Skeletal muscle satellite cell (primary cell): ENCODE data around the gene SLC45A2.

Experiments used
- H3K27me3 ChIP-seq: 2 replicates; pipeline ENCODE4 v1.7.0; 2013; ENCODE audit warnings: low read length; ENCODE audit not compliant: control insufficient read depth, insufficient read depth
- H3K36me3 ChIP-seq: 2 replicates; pipeline ENCODE4 v1.7.0; 2013; ENCODE audit warnings: mild to moderate bottlenecking, control low read depth, low read length; ENCODE audit not compliant: insufficient read depth
- H3K4me1 ChIP-seq: 2 replicates; pipeline ENCODE4 v1.7.0; 2013; ENCODE audit warnings: low read length; ENCODE audit not compliant: control insufficient read depth, insufficient read depth
- H3K4me2 ChIP-seq: 2 replicates; pipeline ENCODE4 v1.7.0; 2013; ENCODE audit warnings: mild to moderate bottlenecking, low read length
- H3K4me3 ChIP-seq: 2 replicates; pipeline ENCODE4 v1.7.0; 2013; ENCODE audit warnings: low read length
- H3K9ac ChIP-seq: 2 replicates; pipeline ENCODE4 v1.7.0; 2013; ENCODE audit warnings: mild to moderate bottlenecking, low read depth, low read length, moderate library complexity
- H3K9me3 ChIP-seq: replicated peaks from 2 replicates; pipeline ENCODE4 v1.7.0; 2013; ENCODE audit warnings: mild to moderate bottlenecking, control low read depth, low read length

SLC45A2 gene

GRCh38 chr5:33984178-33984577, 315 bp downstream of the SLC45A2 start:
- Histone ChIP-seq H3K4me2 (no peak overlapping the region), H3K9ac (no peak overlapping the region), H3K4me3 (no peak overlapping the region), H3K27me3 (no peaks in the 10 kb centered on the region), H3K9me3 (no peaks in the 10 kb centered on the region), H3K36me3 (peaks cover 16% of the 10 kb centered on the region), H3K4me1 (peaks cover 3% of the 10 kb centered on the region)

DNA sequence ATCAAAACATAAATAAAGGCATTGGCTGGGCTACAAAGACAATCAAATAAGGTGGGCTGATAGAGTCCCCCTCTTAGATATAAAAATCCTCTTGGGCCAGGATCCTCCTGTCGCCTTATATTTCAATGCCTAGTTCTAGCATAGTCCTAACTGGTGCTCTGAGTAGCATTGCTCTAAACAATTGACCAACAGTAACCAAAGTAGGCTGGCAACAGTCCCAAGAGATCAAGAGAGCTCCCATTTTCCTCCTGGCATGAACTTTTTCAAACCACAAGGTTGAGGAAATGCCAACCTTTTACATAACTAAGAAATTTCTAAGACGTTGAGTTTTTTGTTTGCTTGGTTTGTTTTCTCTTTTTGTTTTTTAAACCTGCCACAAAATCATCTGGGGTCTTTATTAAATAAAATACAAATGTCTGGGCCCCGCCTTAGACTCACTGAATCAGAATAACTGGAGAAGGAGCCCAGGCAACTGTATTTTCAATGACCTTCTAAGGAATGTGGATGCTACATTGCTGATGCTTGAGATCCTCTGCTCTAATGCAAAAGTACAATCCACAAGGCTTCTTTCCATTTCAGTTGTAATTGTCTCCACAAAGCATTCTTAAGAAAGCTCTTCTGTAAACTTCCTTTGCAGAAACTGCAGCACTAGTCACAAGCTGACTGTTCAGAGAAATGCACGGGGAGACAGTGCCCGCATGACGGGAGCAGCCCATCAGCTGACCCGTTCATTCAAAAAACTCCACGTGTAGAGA, 2.9 kb downstream of the SLC45A2 start:
- Histone ChIP-seq H3K36me3 (no peaks in the 10 kb centered on the region), H3K4me3 (no peak overlapping the region), H3K9ac (no peak overlapping the region), H3K4me1 (peaks cover 3% of the 10 kb centered on the region), H3K9me3 (no peaks in the 10 kb centered on the region), H3K27me3 (no peaks in the 10 kb centered on the region), H3K4me2 (no peak overlapping the region)

- Histone ChIP-seq H3K36me3 (no peaks in the 10 kb centered on the region), H3K4me2 (no peak overlapping the region), H3K9ac (no peak overlapping the region), H3K4me1 (peaks cover 3% of the 10 kb centered on the region), H3K27me3 (peaks cover 1% of the 10 kb centered on the region), H3K4me3 (no peak overlapping the region), H3K9me3 (no peaks in the 10 kb centered on the region)
Measured at GRCh38 chr5:33980030-33980429, 4.5 kb downstream of the SLC45A2 start.

GRCh38 chr5:33978306-33978705, 6.2 kb downstream of the SLC45A2 start:
- no peaks in the 10 kb centered on the region for H3K4me1 ChIP-seq
- no peaks in the 10 kb centered on the region for H3K9me3 ChIP-seq
- no peaks in the 10 kb centered on the region for H3K36me3 ChIP-seq
- H3K9ac ChIP-seq, result no peak overlapping the region
- H3K4me2 ChIP-seq, result no peak overlapping the region
- no peak overlapping the region for H3K4me3 ChIP-seq
- H3K27me3 ChIP-seq, result peaks cover 9% of the 10 kb centered on the region

GRCh38 chr5:33976307-33976706, 8.2 kb downstream of the SLC45A2 start:
- Histone ChIP-seq H3K4me2 (no peak overlapping the region), H3K9ac (no peak overlapping the region), H3K9me3 (no peaks in the 10 kb centered on the region), H3K4me1 (no peaks in the 10 kb centered on the region), H3K27me3 (peaks cover 9% of the 10 kb centered on the region), H3K4me3 (no peak overlapping the region), H3K36me3 (no peaks in the 10 kb centered on the region)

- Histone ChIP-seq H3K4me2 (no peak overlapping the region), H3K4me3 (no peak overlapping the region), H3K27me3 (peaks cover 9% of the 10 kb centered on the region), H3K4me1 (no peaks in the 10 kb centered on the region), H3K9ac (no peak overlapping the region), H3K9me3 (no peaks in the 10 kb centered on the region), H3K36me3 (no peaks in the 10 kb centered on the region)
Measured at GRCh38 chr5:33975852-33976251, 8.6 kb downstream of the SLC45A2 start.

- no peaks in the 10 kb centered on the region for H3K9me3 ChIP-seq
- H3K9ac ChIP-seq, result no peak overlapping the region
- no peaks in the 10 kb centered on the region for H3K36me3 ChIP-seq
- no peak overlapping the region for H3K4me2 ChIP-seq
- peaks cover 9% of the 10 kb centered on the region for H3K27me3 ChIP-seq
- no peaks in the 10 kb centered on the region for H3K4me1 ChIP-seq
- no peak overlapping the region for H3K4me3 ChIP-seq
Measured at GRCh38 chr5:33973271-33973670, 11.2 kb downstream of the SLC45A2 start.

GRCh38 chr5:33969572-33970452, 14.7 kb downstream of the SLC45A2 start:
- H3K4me1 ChIP-seq, result no peaks in the 10 kb centered on the region
- no peak overlapping the region for H3K9ac ChIP-seq
- H3K4me3 ChIP-seq, result no peak overlapping the region
- H3K4me2 ChIP-seq, result no peak overlapping the region
- no peaks in the 10 kb centered on the region for H3K36me3 ChIP-seq
- no peaks in the 10 kb centered on the region for H3K9me3 ChIP-seq
- H3K27me3 ChIP-seq, result peaks cover 9% of the 10 kb centered on the region

DNA sequence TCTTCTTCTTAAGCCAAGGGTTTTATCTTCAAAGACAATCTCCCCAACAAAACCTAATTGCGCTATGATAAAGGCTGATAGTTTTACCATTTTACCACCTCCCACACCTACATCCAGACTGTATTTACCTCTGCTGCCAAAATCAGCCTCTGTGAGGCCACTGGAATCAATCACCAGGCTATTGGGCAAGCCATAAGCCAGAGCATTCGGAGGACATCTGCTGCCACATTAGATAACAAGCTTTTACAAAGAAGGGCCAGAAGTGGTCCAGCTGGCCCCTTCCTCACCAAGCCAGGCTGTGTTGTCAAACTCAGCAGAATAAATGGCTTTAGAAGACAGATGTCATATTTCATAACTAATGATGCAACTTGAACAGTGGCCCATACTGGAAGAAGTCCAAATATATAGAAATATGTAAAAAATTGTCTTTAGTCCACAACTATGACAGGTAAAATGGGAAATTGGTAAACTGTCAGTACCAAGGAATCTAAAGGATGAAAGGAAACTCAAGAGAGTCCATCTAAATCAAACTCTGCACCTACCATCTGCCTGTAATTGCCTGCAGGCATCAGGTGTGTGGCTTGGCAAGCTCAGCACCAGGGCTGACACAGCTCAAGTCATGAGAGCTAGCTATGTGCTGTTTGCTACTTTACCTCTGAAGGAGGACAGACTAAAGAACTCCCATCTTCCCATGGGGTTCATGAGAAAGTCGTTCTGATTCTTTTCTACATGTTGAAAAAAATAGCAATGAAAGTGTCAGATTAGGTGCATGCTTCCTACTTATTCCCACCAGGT, 16.1 kb downstream of the SLC45A2 start:
- Histone ChIP-seq H3K27me3 (peaks cover 3% of the 10 kb centered on the region), H3K9ac (no peak overlapping the region), H3K9me3 (no peaks in the 10 kb centered on the region), H3K4me2 (no peak overlapping the region), H3K4me1 (no peaks in the 10 kb centered on the region), H3K36me3 (no peaks in the 10 kb centered on the region), H3K4me3 (no peak overlapping the region)

GRCh38 chr5:33966805-33967204, 17.7 kb downstream of the SLC45A2 start:
- Histone ChIP-seq H3K9me3 (no peaks in the 10 kb centered on the region), H3K27me3 (peaks cover 8% of the 10 kb centered on the region), H3K4me2 (no peak overlapping the region), H3K4me1 (no peaks in the 10 kb centered on the region), H3K4me3 (no peak overlapping the region), H3K9ac (no peak overlapping the region), H3K36me3 (no peaks in the 10 kb centered on the region)

DNA sequence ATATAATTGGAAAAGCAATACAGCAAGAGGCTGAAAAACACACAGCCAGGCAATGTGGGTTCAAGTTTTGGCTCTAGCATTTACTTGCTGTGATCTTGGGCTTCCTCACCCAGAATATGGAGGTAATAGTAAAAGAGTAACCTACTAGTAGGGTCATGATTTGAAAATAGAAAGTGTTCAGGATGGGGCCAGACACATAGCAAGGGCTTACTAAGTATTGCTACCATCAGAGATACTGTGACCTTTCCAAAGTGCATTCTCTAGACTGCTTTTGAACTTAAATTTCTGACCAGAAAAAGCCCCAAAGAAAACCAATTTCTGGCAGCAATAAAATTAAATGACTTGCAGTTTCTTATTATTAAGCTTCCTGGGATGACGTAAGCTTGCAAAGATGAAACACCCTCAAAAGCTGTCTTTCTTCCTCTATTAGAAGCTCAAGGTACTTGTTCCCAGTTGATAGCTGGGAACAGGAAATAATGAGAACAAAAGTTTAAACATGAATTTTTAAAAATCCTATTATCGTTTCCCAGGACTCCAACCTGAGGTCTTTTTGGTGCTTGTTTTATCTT, 20.3 kb downstream of the SLC45A2 start:
- Histone ChIP-seq H3K4me1 (no peaks in the 10 kb centered on the region), H3K27me3 (peaks cover 25% of the 10 kb centered on the region), H3K9ac (no peak overlapping the region), H3K4me3 (no peak overlapping the region), H3K4me2 (no peak overlapping the region), H3K9me3 (no peaks in the 10 kb centered on the region), H3K36me3 (no peaks in the 10 kb centered on the region)
